GM18520 (cell line): ENCODE results near the gene GAMT.

Experiments used
- ATAC-seq: cut with Tn5 transposase; IDR thresholded peaks from one replicate; pipeline ENCODE4 v1.9.1; 2021; ENCODE audit not compliant: unreplicated experiment

The GAMT gene

DNA sequence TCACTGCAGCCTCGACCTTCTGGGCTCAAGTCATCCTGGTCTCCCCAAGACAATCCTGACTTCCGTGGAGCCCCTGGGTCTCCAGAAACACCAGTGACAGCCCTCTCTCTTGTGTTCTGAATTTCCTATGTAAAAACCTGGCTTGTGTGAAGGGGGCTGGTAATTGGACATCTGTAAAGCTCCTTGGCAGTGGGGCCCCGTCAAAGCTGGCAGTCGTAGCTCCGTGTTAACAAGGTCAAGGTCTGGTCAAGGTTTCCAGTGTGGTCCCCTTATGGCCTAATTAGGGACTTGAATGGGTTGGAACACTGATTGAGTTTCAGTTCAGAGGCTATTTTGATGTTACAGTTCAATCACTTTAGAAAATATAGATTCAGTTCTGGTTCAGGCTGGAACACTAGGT is 50.5 kb downstream of the GAMT start:
- no peak for ATAC-seq

DNA sequence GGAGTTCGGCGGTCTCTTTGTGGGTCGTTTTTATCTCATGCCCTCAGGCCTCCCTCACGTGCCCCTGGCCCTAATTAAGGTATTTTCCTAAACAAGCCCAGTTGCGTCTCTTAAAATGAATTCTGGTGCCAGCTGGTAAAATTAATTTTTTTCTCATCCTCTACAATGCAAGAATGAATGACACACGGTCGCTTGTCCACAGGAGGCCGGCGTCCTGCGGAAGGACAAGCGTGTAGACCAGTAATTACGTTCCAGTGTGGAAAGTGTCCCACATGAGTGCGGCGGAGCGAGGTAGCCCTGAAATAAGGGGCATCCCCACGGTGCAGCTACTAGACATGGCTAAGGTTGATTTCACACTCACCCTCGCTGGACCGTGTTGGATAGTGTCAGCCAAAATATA is 52.1 kb downstream of the GAMT start:
- no peak for ATAC-seq
